Thymus (tissue), 11 donors: ENCODE data around the gene ELMO1. TPM values are rescaled to one million over a fixed set of nuclear protein-coding genes. Genes with fewer than 3 reads are reported as not detected.

Experiments used
- DNase-seq, 9 donors: peaks; one replicate each; pipeline ENCODE4 v3.0.0-alpha.2; 2013; ENCODE audit warnings: low spot score in 9 of 9, low read depth in 6 of 9, missing footprints in 1 of 9
- H3K27ac ChIP-seq, 2 donors: one replicate each; pipeline ENCODE4 v1.5.1; 2013; ENCODE audit warnings: control low read depth in 1 of 2, low read depth in 1 of 2, low read length in 1 of 2, mild to moderate bottlenecking in 1 of 2, moderate library complexity in 1 of 2
- H3K27me3 ChIP-seq, 2 donors: one replicate each; pipeline ENCODE4 v1.5.1; 2013; ENCODE audit warnings: low read length in 1 of 2; ENCODE audit not compliant: control insufficient read depth in 2 of 2, insufficient read depth in 1 of 2
- H3K36me3 ChIP-seq, 2 donors: one replicate each; pipeline ENCODE4 v1.5.1; 2013; ENCODE audit warnings: low read length in 1 of 2, mild to moderate bottlenecking in 1 of 2, moderate library complexity in 1 of 2; ENCODE audit not compliant: control insufficient read depth in 2 of 2, insufficient read depth in 2 of 2
- H3K4me1 ChIP-seq, 2 donors: one replicate each; pipeline ENCODE4 v1.5.1; 2013; ENCODE audit warnings: low read length in 2 of 2; ENCODE audit not compliant: control insufficient read depth in 2 of 2, insufficient read depth in 2 of 2
- H3K4me3 ChIP-seq, 2 donors: one replicate each; pipeline ENCODE4 v1.5.1; 2013; ENCODE audit warnings: low read length in 2 of 2, control low read depth in 1 of 2, mild to moderate bottlenecking in 1 of 2
- H3K9me3 ChIP-seq, 2 donors: one replicate each; pipeline ENCODE4 v1.5.1; 2013; ENCODE audit warnings: low read length in 1 of 2, mild to moderate bottlenecking in 1 of 2; ENCODE audit not compliant: control insufficient read depth in 2 of 2, insufficient read depth in 1 of 2
- WGBS: extraction: QIAGEN DNeasy Blood & Tissue Kit; methylation state at CpG from one replicate; pipeline ENCODE4 v1.1.7; 2013; 5-methylcytosine and 5-hydroxymethylcytosine counted together
- polyA plus RNA-seq: library from polyadenylated mRNA; stranded (reverse); fragments of 200-250 nt; gene quantifications from one replicate; pipeline ENCODE4 v1.2.3, GENCODE V29; 2013
- total RNA-seq: library from RNA; stranded (reverse); fragments of 120-200 nt; gene quantifications from one replicate; pipeline ENCODE4 v1.2.4, GENCODE V29; 2013
- donor health status: healthy.

ELMO1 gene
- total and polyA plus RNA-seq, 2 donors, result 18.7 to 22.5 TPM

DNA sequence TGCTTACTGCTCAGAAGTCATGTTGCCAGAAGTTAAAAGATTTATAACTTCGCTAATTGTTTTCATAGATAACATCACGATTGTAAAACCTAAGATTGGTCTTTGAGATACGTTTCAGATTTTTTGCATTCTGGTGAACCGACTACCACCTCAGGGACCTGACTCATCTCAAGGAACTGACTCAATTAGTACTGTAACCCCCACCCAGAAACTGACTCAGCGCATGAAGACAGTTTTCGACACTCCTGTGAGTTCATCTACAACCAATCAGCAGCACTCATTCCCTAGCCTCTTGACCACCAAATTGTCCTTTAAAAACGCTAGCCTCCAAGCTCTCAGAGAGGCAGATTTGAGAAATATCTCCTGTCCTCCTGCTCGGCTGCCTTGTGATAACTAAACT is 72.3 kb downstream of the ELMO1 start:
- Histone ChIP-seq H3K4me1 (no peaks in the 10 kb centered on the region), H3K9me3 (peaks cover 0 to 5% of the 10 kb centered on the region in 2 donors), H3K36me3 (no peaks in the 10 kb centered on the region), H3K27me3 (no peaks in the 10 kb centered on the region), H3K4me3 (no peak overlapping the region), H3K27ac (no peak overlapping the region)
- 98% methylated on average over 8 of the region's 8 CpGs for WGBS
- DNase-seq, result no peak

DNA sequence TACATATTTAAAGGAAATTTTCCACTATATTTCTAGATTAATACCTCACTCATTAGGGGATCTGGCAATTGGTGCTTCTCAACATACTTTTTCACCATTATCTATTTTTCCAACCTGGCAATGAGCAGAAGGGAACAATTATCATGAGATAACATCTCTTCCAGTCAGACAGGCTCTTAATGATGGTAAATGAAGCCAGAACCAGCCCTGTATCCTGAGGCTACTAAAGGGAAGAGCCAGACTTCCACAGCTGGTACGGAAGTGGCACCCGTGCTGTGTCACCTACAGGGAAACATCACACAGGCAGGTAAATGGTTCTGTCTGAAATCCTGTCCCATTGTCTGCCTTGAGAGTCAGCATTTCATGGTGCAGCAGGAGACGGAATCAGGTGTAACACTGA is 75.9 kb downstream of the ELMO1 start:
- Histone ChIP-seq H3K27me3 (no peaks in the 10 kb centered on the region), H3K27ac (no peak overlapping the region), H3K4me1 (no peaks in the 10 kb centered on the region), H3K9me3 (peaks cover 0 to 5% of the 10 kb centered on the region in 2 donors), H3K4me3 (no peak overlapping the region), H3K36me3 (no peaks in the 10 kb centered on the region)
- no peak for DNase-seq
- 98% methylated on average over 3 of the region's 3 CpGs for WGBS

DNA sequence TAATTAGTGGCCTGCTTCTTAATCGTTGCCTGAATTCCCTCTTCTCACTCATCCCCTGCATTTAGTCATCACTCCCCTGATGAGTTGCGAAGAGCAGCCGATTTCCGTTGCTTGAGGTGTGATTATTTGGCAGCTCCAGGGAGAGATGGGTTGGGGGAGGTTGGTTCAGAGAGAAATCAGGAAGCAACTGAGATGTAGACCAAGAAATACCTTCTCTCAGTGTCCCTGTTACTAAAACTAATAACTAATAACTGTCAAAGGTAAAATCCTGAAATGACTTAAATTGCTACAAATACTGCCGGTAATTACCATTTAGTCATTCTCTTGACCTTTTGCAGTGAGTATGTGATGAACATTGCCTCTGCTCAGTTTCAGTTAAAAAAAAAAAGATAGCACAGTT is 76.9 kb downstream of the ELMO1 start:
- no peak for DNase-seq
- no peak overlapping the region for H3K27ac ChIP-seq
- H3K27me3 ChIP-seq, result no peaks in the 10 kb centered on the region
- no peaks in the 10 kb centered on the region for H3K4me1 ChIP-seq
- H3K9me3 ChIP-seq, result peaks cover 0 to 5% of the 10 kb centered on the region in 2 donors
- WGBS, result 93% methylated on average over 5 of the region's 5 CpGs
- H3K36me3 ChIP-seq, result no peaks in the 10 kb centered on the region
- H3K4me3 ChIP-seq, result no peak overlapping the region

DNA sequence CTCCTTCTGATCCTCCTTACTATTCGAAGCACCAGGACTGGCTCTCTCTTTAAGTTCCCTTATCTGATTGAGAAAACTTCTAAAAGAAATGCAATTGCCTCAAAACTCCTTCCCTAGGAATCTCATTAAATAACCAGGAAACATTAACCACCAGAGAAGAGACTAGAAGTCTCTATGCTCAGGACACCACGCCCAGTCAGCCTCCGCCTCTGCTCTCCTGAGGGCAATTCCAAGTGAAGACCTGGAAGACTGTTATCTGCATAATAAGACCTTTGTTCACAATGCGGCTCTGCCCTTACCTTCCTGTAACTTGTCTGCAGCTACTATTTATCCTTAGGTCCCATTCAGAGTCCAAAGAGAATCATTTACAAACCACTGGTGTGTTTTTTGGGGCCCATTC is 78.8 kb downstream of the ELMO1 start:
- Histone ChIP-seq H3K4me3 (no peak overlapping the region), H3K4me1 (peaks cover 0 to 3% of the 10 kb centered on the region in 2 donors), H3K36me3 (no peaks in the 10 kb centered on the region), H3K9me3 (no peaks in the 10 kb centered on the region), H3K27ac (no peak overlapping the region), H3K27me3 (no peaks in the 10 kb centered on the region)
- 97% methylated on average over 4 of the region's 4 CpGs for WGBS
- no peak for DNase-seq

DNA sequence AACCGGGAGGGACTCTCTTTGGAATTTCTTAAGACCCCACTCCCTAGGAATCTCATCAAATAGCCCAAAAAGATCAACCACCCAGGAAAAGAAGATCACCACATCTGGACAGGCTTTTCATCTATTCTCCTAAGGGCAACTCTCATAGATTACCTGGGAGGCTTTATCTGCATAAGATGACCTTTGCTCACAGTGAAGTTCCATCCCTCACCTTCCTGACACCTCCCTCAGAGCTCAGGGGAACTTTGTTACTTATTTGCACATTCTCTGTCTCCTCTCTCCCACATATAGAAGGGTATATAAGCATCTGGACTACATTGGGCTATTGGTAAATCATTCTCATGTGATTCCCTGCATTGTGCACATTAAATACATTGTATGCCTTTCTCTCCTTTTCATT is 80.1 kb downstream of the ELMO1 start:
- Histone ChIP-seq H3K27me3 (no peaks in the 10 kb centered on the region), H3K36me3 (no peaks in the 10 kb centered on the region), H3K4me3 (no peak overlapping the region), H3K4me1 (peaks cover 0 to 6% of the 10 kb centered on the region in 2 donors), H3K9me3 (no peaks in the 10 kb centered on the region), H3K27ac (no peak overlapping the region)
- DNase-seq, result no peak
- WGBS, result 93% methylated on average over 1 of the region's 1 CpG

DNA sequence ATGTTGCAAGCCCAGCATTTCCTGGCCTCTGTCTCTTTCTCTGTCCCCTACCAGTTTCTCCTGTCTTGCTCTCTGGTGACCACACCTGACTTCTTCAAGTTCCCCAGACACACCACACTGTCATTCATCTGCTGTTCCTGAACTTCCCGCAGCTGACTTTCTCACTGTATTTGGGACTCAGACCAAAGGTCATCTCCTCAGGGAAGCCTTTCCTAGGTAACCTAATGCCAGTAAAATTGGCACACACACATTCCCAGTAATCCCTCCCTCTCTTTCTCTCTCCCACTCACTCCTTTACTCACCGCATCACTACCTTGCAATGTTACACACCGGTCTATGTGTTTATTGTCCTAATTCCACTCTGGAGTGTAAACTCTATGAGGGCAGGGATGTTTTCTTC is 81.7 kb downstream of the ELMO1 start:
- no peak overlapping the region for H3K27ac ChIP-seq
- no peak overlapping the region for H3K4me3 ChIP-seq
- peaks cover 0 to 9% of the 10 kb centered on the region in 2 donors for H3K4me1 ChIP-seq
- no peak for DNase-seq
- H3K9me3 ChIP-seq, result no peaks in the 10 kb centered on the region
- H3K36me3 ChIP-seq, result no peaks in the 10 kb centered on the region
- H3K27me3 ChIP-seq, result no peaks in the 10 kb centered on the region
- 97% methylated on average over 3 of the region's 3 CpGs for WGBS

DNA sequence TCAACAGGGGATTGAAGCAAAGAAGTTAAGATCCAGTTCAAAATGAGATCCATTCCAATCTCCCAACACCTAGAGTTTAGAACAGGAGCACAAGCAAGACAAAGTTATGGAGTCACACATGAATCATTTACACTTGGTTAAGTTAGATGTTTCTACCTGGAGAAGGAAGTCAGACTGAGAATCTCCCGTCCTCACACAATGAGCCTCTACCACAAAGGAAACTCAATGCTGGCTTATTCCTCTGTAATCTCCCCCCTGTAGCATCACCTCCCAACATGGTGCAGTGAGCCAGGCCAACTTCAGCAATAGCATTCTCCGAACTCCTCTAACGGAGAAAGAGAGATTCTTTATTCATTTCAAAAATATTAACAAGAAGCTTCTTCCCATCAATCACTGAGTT is 82.2 kb downstream of the ELMO1 start:
- H3K4me1 ChIP-seq, result peaks cover 0 to 9% of the 10 kb centered on the region in 2 donors
- 74% methylated on average over 3 of the region's 3 CpGs for WGBS
- no peak overlapping the region for H3K27ac ChIP-seq
- no peaks in the 10 kb centered on the region for H3K36me3 ChIP-seq
- no peak overlapping the region for H3K4me3 ChIP-seq
- no peak for DNase-seq
- H3K9me3 ChIP-seq, result no peaks in the 10 kb centered on the region
- no peaks in the 10 kb centered on the region for H3K27me3 ChIP-seq

DNA sequence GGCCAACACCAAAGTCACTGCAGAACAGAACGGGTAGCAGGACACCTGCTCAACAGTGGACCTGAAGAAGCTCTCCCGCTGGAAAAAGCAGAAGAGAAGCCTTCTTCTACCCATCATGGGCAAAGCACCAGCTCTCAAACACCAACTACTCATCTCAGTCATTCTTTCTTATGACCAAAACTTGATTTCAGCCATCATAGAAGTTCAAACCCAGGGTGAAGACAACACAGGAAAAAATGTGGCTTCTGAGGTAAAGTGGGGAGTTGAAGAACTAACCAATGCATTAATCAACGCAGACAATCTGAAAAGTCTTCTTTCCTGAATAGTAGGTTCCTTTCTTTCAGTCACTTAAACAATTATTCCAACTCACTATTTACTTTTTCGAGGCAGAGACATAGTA is 83.3 kb downstream of the ELMO1 start:
- Histone ChIP-seq H3K36me3 (no peaks in the 10 kb centered on the region), H3K27ac (no peak overlapping the region), H3K4me3 (no peak overlapping the region), H3K9me3 (no peaks in the 10 kb centered on the region), H3K27me3 (no peaks in the 10 kb centered on the region), H3K4me1 (peaks cover 0 to 9% of the 10 kb centered on the region in 2 donors)
- DNase-seq, result no peak
- 43% methylated on average over 4 of the region's 4 CpGs for WGBS

DNA sequence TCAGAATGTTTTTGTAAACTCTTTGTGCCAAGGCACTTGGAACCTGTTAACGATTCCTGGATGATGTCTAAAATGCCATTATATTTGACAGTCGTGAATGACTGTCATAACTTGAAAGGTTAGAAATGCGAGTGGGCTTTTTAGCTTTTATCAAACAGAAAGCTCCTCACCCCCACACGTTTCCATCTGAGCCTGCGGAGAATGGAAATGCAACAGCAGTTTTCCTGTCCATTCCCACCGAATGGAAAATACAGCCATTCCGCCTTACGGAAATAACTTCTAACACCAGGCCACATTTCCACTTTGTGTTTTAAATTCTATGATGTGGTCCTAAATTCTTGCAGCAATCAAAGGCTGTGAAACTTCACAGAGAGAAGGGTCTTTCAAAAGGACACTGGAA is 83.8 kb downstream of the ELMO1 start:
- 90% methylated on average over 8 of the region's 8 CpGs for WGBS
- Histone ChIP-seq H3K4me3 (no peak overlapping the region), H3K36me3 (no peaks in the 10 kb centered on the region), H3K27me3 (no peaks in the 10 kb centered on the region), H3K4me1 (peaks cover 0 to 10% of the 10 kb centered on the region in 2 donors), H3K27ac (no peak overlapping the region), H3K9me3 (no peaks in the 10 kb centered on the region)
- no peak for DNase-seq
